Esophagus squamous epithelium (tissue), 5 donors: ENCODE results near the gene AHRR. TPM values are rescaled to one million over a fixed set of nuclear protein-coding genes. Genes with fewer than 3 reads are reported as not detected.

Experiments used
- DNase-seq: peaks from one replicate; lab custom pipeline; 2025; lab: John Stamatoyannopoulos, UW
- H3K27ac ChIP-seq, 4 donors: fragments of 200-600 bp; sonication (generic); one replicate each; pipeline ENCODE4 v1.5.1; 2016 to 2019; ENCODE audit warnings: mild to moderate bottlenecking in 1 of 4
- H3K27me3 ChIP-seq, 4 donors: fragments of 200-600 bp; sonication (generic); 1 replicate in 3 of 4; 2 replicates in 1 of 4; pipeline versions ENCODE4 v1.5.1 to v1.6.0; 2017 to 2021; ENCODE audit warnings: antibody characterized with exemption in 1 of 4
- H3K36me3 ChIP-seq, 3 donors: fragments of 200-600 bp; sonication (generic); one replicate each; pipeline ENCODE4 v1.5.1; 2016 to 2019
- H3K4me1 ChIP-seq, 3 donors: fragments of 200-600 bp; sonication (generic); one replicate each; pipeline ENCODE4 v1.5.1; 2017 to 2019
- H3K4me3 ChIP-seq, 4 donors: fragments of 200-600 bp; sonication (generic); 1 replicate in 3 of 4; 2 replicates in 1 of 4; pipeline ENCODE4 v1.5.1; 2016 to 2019; ENCODE audit warnings: mild to moderate bottlenecking in 2 of 4, moderate library complexity in 1 of 4
- H3K9me3 ChIP-seq, 3 donors: fragments of 200-600 bp; sonication (generic); one replicate each; pipeline ENCODE4 v1.5.1; 2016 to 2019
- POLR2A ChIP-seq, 4 donors: fragments of 450-650 bp; IDR thresholded peaks; one replicate each; pipeline ENCODE4 v1.6.1; 2017; ENCODE audit warnings: antibody characterized with exemption in 4 of 4, mild to moderate bottlenecking in 4 of 4, moderate library complexity in 3 of 4
- WGBS, 2 donors: methylation state at CpG; one replicate each; pipeline ENCODE4 v1.1.5; 2018; 5-methylcytosine and 5-hydroxymethylcytosine counted together
- intact Hi-C: fragments of 100-400 bp; cut with DNase I; formaldehyde crosslinking; loops from one replicate; pipeline ENCODE4 v1.15.0; 2022
- total RNA-seq, 4 donors: library from RNA; depleted of rRNA; stranded (reverse); fragments of >200 nt; gene quantifications; one replicate each; pipeline ENCODE4 v1.1.0, GENCODE V29; 2016
- TF ChIP-seq, protein P1 (sequence below), 6 experiments: fragments of 450-650 bp in 4 of 6; fragments of 200-600 bp in 2 of 6; sonication (generic) in 2 of 6; IDR thresholded peaks; one replicate each; pipeline ENCODE4 v1.5.1; 2016 to 2019; ENCODE audit warnings: antibody characterized with exemption in 6 of 6, mild to moderate bottlenecking in 4 of 6, moderate library complexity in 4 of 6
- donor health status: DM: yes; HTN: yes; CAD: no.

The AHRR gene
- total RNA-seq, 4 donors from 2014 or later: 0.66 to 1.5 (median 1.1) TPM

DNA sequence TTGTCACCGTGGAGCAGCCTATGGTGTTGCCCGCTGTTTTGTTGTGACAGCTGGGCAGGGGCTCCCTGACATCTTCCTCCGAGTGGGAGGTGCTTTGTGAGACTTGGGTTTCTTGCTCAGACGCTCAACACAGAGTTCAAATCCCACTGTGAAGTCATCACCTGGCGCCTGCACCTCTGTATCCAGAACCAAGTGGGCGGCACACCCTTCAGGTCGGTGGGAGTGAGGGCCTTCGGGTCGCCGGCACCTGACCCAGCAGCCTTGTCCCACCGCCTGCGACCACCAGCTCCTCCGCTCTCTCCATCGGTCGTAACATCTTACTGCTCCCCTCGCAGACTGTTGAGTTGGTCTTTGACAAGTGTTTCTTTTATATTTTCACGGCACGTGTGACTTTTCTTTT lies 83.9 kb downstream of the AHRR start:
- no peak for DNase-seq
- TF ChIP-seq POLR2A (IDR thresholded peaks at IDR 0.05): no peak
- TF ChIP-seq, protein P1, sequence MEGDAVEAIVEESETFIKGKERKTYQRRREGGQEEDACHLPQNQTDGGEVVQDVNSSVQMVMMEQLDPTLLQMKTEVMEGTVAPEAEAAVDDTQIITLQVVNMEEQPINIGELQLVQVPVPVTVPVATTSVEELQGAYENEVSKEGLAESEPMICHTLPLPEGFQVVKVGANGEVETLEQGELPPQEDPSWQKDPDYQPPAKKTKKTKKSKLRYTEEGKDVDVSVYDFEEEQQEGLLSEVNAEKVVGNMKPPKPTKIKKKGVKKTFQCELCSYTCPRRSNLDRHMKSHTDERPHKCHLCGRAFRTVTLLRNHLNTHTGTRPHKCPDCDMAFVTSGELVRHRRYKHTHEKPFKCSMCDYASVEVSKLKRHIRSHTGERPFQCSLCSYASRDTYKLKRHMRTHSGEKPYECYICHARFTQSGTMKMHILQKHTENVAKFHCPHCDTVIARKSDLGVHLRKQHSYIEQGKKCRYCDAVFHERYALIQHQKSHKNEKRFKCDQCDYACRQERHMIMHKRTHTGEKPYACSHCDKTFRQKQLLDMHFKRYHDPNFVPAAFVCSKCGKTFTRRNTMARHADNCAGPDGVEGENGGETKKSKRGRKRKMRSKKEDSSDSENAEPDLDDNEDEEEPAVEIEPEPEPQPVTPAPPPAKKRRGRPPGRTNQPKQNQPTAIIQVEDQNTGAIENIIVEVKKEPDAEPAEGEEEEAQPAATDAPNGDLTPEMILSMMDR (IDR thresholded peaks at IDR 0.05): no peak
- peaks cover 0 to 16% (median 0%) of the 10 kb centered on the region in 3 donors for H3K4me1 ChIP-seq
- no peak overlapping the region for H3K4me3 ChIP-seq
- no peaks in the 10 kb centered on the region for H3K36me3 ChIP-seq
- no peak overlapping the region for H3K27ac ChIP-seq
- no peaks in the 10 kb centered on the region for H3K9me3 ChIP-seq
- peaks cover 0 to 33% (median 0%) of the 10 kb centered on the region in 4 donors for H3K27me3 ChIP-seq
- intact Hi-C loops: no loop called here
- WGBS, 2 donors: 90 to 94% methylated on average over 16 to 17 of the region's 18 CpGs

DNA sequence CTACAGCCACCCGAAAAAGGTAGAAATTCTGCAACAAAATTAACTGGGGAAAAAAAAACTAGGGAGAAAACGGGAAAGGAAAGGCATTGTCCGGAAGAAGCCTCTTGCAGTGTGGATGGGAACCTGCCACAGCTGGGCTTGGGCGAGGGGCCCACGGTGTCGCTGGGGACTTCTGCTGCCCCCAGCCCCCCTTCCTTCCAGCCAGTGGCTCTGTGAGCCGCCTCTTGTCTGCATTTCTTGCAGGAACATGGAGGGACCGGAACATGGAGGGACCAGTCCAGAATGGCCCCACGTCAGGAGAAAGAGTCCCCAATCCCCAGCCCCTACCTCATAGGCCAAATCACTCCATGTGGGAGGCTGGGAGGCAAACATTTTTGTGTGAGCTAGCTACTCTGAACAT lies 84.5 kb downstream of the AHRR start:
- intact Hi-C loops: no loop called here
- Histone ChIP-seq H3K36me3 (no peaks in the 10 kb centered on the region), H3K4me3 (no peak overlapping the region), H3K9me3 (no peaks in the 10 kb centered on the region), H3K27me3 (peaks cover 0 to 28% (median 0%) of the 10 kb centered on the region in 4 donors), H3K27ac (no peak overlapping the region), H3K4me1 (peaks cover 0 to 10% (median 0%) of the 10 kb centered on the region in 3 donors)
- TF ChIP-seq POLR2A (IDR thresholded peaks at IDR 0.05): no peak
- TF ChIP-seq, protein P1 (IDR thresholded peaks at IDR 0.05): no peak
- no peak for DNase-seq
- WGBS, 2 donors: 80 to 88% methylated on average over 8 of the region's 9 CpGs

- intact Hi-C loops: no loop called here
- H3K27ac ChIP-seq: no peak overlapping the region
- H3K4me3 ChIP-seq: no peak overlapping the region
- H3K4me1 ChIP-seq: peaks cover 0 to 7% (median 0%) of the 10 kb centered on the region in 3 donors
- H3K27me3 ChIP-seq: peaks cover 0 to 20% (median 0%) of the 10 kb centered on the region in 4 donors
- TF ChIP-seq, protein P1 (IDR thresholded peaks at IDR 0.05): no peak
- TF ChIP-seq POLR2A (IDR thresholded peaks at IDR 0.05): no peak
- no peaks in the 10 kb centered on the region for H3K36me3 ChIP-seq
- no peak for DNase-seq
- WGBS, 2 donors: 64 to 73% methylated on average over 6 of the region's 6 CpGs
- H3K9me3 ChIP-seq: no peaks in the 10 kb centered on the region
Measured at GRCh38 chr5:407051-407450, 85.5 kb downstream of the AHRR start.

GRCh38 chr5:407801-408268 lies 86.3 kb downstream of the AHRR start:
- Histone ChIP-seq H3K4me1 (peaks cover 0 to 7% (median 0%) of the 10 kb centered on the region in 3 donors), H3K27me3 (peaks cover 0 to 15% (median 0%) of the 10 kb centered on the region in 4 donors), H3K9me3 (no peaks in the 10 kb centered on the region), H3K4me3 (no peak overlapping the region), H3K36me3 (no peaks in the 10 kb centered on the region), H3K27ac (no peak overlapping the region)
- DNase-seq: no peak
- WGBS, 2 donors: 38 to 65% methylated on average over 5 to 8 of the region's 8 CpGs
- TF ChIP-seq, protein P1 (IDR thresholded peaks at IDR 0.05): no peak
- TF ChIP-seq POLR2A (IDR thresholded peaks at IDR 0.05): no peak
- intact Hi-C loops: no loop called here

- intact Hi-C loops: no loop called here
- no peaks in the 10 kb centered on the region for H3K9me3 ChIP-seq
- H3K27me3 ChIP-seq: peaks cover 0 to 6% (median 0%) of the 10 kb centered on the region in 4 donors
- no peaks in the 10 kb centered on the region for H3K36me3 ChIP-seq
- H3K4me1 ChIP-seq: peaks cover 4 to 17% (median 10%) of the 10 kb centered on the region in 3 donors
- no peak overlapping the region for H3K4me3 ChIP-seq
- no peak for TF ChIP-seq POLR2A (IDR thresholded peaks at IDR 0.05)
- TF ChIP-seq, protein P1 (IDR thresholded peaks at IDR 0.05): no peak
- WGBS, 2 donors: 79 to 86% methylated on average over 2 of the region's 2 CpGs
- H3K27ac ChIP-seq: no peak overlapping the region
- DNase-seq: no peak
Measured at GRCh38 chr5:410911-411517, 89.5 kb downstream of the AHRR start.
